Endothelial cell (in vitro differentiated cells): ENCODE measurements around the gene CGB2. TPM values are rescaled to one million over a fixed set of nuclear protein-coding genes. Genes with fewer than 3 reads are reported as not detected.
"Not testable (repeated sequence)": the region's sequence is repeated elsewhere in the genome, so short reads cannot be mapped to it uniquely, and the experiment has no call there.

Source experiments
- DNase-seq: peaks from one replicate; pipeline ENCODE4 v3.0.0; 2021; ENCODE audit warnings: low spot score
- H3K27ac Mint-ChIP-seq: one replicate; pipeline ENCODE4 v1.8.0; 2021; ENCODE audit warnings: mixed read lengths, inconsistent platforms; ENCODE audit not compliant: unreplicated experiment
- H3K27me3 Mint-ChIP-seq: one replicate; pipeline ENCODE4 v1.8.0; 2021; ENCODE audit warnings: mild to moderate bottlenecking, moderate library complexity, mixed read lengths, inconsistent platforms; ENCODE audit not compliant: unreplicated experiment
- H3K36me3 Mint-ChIP-seq: one replicate; pipeline ENCODE4 v1.8.0; 2021; ENCODE audit warnings: mild to moderate bottlenecking, low read depth, mixed read lengths, inconsistent platforms; ENCODE audit not compliant: unreplicated experiment
- H3K4me1 Mint-ChIP-seq: one replicate; pipeline ENCODE4 v1.8.0; 2021; ENCODE audit warnings: mild to moderate bottlenecking, mixed read lengths, inconsistent platforms; ENCODE audit not compliant: unreplicated experiment
- H3K4me3 Mint-ChIP-seq: one replicate; pipeline ENCODE4 v1.8.0; 2021; ENCODE audit warnings: mild to moderate bottlenecking, mixed read lengths, inconsistent platforms; ENCODE audit not compliant: unreplicated experiment
- H3K9me3 Mint-ChIP-seq: one replicate; pipeline ENCODE4 v1.8.0; 2021; ENCODE audit warnings: mixed read lengths, inconsistent platforms; ENCODE audit not compliant: unreplicated experiment
- microRNA-seq: library from miRNA; unstranded; fragments of <30 nt; microRNA quantifications from one replicate; pipeline ENCODE4, GENCODE V29; 2020; ENCODE audit not compliant: unreplicated experiment
- total RNA-seq: library from RNA; stranded (reverse); fragmentation: NEBNext Ultra II Directional; extraction: Animal tissue kit (Norgen Biotek cat#: 25700); gene quantifications from one replicate; pipeline ENCODE4 v1.2.1, GENCODE V29; 2021; ENCODE audit not compliant: unreplicated experiment
- TF ChIP-seq, protein P1 (sequence below): fragments of 200-600 bp; sonication (generic); IDR thresholded peaks from one replicate; pipeline ENCODE4 v1.5.0; 2021; ENCODE audit warnings: antibody characterized with exemption; ENCODE audit not compliant: unreplicated experiment

Gene CGB2
- total RNA-seq, 1 donor from 2014 or later: not detected

DNA sequence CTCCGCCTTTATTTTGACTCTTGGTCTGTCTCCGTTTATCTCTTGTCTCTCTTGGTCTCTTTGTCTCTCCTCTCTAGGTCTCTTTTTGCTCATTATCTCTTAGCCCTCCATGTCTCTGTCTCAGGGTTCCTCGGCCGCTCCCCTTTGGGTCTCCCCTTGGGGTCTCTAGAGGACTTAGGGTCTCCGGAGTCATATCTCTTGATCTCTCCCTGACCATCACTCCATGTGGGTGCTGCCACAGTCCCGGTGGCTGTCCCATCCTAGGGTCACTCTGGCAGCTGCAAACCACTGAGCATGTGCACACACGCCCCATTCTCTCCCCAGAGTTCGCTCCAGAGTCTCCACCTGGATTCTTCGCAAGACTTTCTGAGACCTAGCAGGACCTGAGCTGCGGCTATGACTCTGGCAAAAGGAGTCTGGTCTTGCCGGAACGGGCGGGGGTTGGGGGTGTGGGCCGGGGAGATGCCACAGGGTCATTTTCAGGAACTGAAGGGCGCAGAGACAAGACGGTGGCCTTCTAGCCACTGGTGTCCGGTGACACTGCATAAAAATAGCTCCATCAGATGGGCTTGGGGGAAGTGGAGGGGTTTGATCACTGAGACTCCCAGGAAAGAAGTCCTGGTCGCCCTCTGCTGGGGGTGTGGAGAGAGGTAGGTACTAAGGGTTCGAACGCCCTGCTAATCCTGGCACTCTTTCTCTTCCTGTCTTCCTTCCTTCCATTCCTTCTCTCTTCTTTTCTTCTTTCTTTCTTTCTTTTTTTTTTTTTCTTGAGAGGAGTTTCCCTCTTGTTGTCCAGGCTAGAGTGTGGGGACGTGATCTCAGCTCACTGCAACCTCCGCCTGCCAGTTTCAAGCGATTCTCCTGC, 42.1 kb downstream of the CGB2 start:
- H3K27me3 Mint-ChIP-seq: peaks cover 20% of the 10 kb centered on the region
- DNase-seq: no peak
- peaks cover 3% of the 10 kb centered on the region for H3K4me1 Mint-ChIP-seq
- TF ChIP-seq, protein P1, sequence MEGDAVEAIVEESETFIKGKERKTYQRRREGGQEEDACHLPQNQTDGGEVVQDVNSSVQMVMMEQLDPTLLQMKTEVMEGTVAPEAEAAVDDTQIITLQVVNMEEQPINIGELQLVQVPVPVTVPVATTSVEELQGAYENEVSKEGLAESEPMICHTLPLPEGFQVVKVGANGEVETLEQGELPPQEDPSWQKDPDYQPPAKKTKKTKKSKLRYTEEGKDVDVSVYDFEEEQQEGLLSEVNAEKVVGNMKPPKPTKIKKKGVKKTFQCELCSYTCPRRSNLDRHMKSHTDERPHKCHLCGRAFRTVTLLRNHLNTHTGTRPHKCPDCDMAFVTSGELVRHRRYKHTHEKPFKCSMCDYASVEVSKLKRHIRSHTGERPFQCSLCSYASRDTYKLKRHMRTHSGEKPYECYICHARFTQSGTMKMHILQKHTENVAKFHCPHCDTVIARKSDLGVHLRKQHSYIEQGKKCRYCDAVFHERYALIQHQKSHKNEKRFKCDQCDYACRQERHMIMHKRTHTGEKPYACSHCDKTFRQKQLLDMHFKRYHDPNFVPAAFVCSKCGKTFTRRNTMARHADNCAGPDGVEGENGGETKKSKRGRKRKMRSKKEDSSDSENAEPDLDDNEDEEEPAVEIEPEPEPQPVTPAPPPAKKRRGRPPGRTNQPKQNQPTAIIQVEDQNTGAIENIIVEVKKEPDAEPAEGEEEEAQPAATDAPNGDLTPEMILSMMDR: no peak
- no peaks in the 10 kb centered on the region for H3K9me3 Mint-ChIP-seq
- H3K4me3 Mint-ChIP-seq: peak overlapping the region; percentile 0
- H3K27ac Mint-ChIP-seq: no peak overlapping the region
- peaks cover 22% of the 10 kb centered on the region for H3K36me3 Mint-ChIP-seq

DNA sequence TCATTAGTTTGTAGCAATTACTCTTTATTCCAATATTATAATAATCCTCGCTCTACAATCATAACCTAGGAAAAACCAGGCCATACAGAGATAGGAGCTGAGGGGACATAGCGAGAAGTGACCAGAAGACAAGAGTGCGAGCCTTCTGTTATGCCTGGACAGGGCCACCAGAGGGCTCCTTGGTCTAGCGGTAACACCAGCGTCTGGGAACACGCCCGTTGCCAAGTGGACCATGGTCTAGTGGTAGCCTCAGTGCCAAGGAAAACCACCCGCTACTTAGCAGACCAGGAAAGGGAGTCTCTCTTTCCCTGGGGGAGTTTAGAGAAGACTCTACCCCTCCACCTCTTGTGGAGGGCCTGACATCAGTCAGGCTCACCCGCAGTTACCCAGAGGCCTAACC, 43.2 kb downstream of the CGB2 start:
- not testable (repeated sequence) for H3K9me3 Mint-ChIP-seq, H3K27ac Mint-ChIP-seq, H3K4me3 Mint-ChIP-seq, H3K4me1 Mint-ChIP-seq
- peak; percentile 58 for DNase-seq
- TF ChIP-seq, protein P1: peak; percentile 36
- H3K27me3 Mint-ChIP-seq: peaks cover 16% of the 10 kb centered on the region
- H3K36me3 Mint-ChIP-seq: peaks cover 14% of the 10 kb centered on the region

DNA sequence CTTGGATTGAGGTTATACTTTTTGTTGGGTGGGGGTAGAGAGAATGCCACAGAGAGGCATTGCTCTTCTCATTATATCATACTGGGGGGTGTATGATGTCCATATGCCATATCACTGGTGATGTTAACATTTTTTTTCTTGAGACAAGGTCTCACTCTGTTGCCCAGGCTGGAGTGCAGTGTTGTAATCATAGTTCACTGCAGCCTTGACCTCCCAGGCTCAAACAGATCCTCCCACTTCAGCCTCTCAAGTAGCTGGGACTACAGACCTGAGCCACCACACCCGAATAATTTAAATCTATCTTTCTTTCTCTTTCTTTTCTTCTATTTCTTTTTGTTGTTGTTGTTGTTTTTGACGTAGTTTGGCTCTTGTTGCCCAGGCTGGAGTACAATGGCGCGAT, 48.7 kb downstream of the CGB2 start:
- Mint-ChIP-seq H3K27ac (peak overlapping the region; percentile 76), H3K9me3 (no peaks in the 10 kb centered on the region), H3K4me1 (peaks cover 5% of the 10 kb centered on the region), H3K4me3 (no peak overlapping the region), H3K27me3 (peaks cover 8% of the 10 kb centered on the region), H3K36me3 (peaks cover 3% of the 10 kb centered on the region)
- DNase-seq: no peak
- TF ChIP-seq, protein P1: no peak

DNA sequence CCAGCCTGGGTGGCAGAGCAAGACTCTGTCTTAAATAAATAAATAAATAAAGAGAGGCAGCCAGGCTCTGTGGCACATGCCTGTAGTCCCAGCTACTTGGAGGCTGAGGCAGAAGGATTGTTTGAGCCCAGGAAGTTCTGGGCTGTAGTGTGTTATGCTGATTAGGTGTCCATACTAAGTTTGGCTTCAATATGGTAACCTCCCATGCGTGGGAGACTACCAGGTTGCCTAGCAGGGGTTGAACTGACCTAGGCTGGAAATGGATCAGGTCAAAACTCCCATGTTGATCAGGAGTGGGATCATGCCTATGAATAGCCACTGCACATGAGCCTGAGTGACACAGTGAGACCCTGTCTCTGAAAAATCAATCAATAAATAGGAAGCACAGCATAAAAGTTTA, 49.6 kb downstream of the CGB2 start:
- H3K36me3 Mint-ChIP-seq: peaks cover 8% of the 10 kb centered on the region
- H3K27ac Mint-ChIP-seq: no peak overlapping the region
- H3K4me1 Mint-ChIP-seq: peaks cover 10% of the 10 kb centered on the region
- peaks cover 11% of the 10 kb centered on the region for H3K27me3 Mint-ChIP-seq
- no peaks in the 10 kb centered on the region for H3K9me3 Mint-ChIP-seq
- TF ChIP-seq, protein P1: no peak
- DNase-seq: no peak
- no peak overlapping the region for H3K4me3 Mint-ChIP-seq

Small RNA genes within 50 kb of the gene (microRNA-seq; reads per million reads assigned to microRNA genes)
- 1.2 reads per million, percentile 17 among the genes with 10 or more reads in this experiment for gene MIR6798

Other genes with a start within 250 kb of the CGB2 start
- gene BCAT2, start 220.9 kb upstream of the CGB2 start, total RNA-seq: 35.0 TPM
- gene HSD17B14, start 195.4 kb upstream of the CGB2 start, total RNA-seq: 65.6 TPM
- 14.1 TPM for gene PLEKHA4, start 163.3 kb upstream of the CGB2 start, total RNA-seq
- gene PPP1R15A, start 159.5 kb upstream of the CGB2 start, total RNA-seq: 65.8 TPM
- 4.3 TPM for gene TULP2, start 133.1 kb upstream of the CGB2 start, total RNA-seq
- gene NUCB1, start 131.6 kb upstream of the CGB2 start, total RNA-seq: 244 TPM
- 1.0 TPM for gene DHDH, start 98.2 kb upstream of the CGB2 start, total RNA-seq
- 286 TPM for gene BAX, start 77.0 kb upstream of the CGB2 start, total RNA-seq
- 1,109 TPM for gene FTL, start 66.6 kb upstream of the CGB2 start, total RNA-seq
- 45.7 TPM for gene GYS1, start 38.6 kb upstream of the CGB2 start, total RNA-seq
- gene RUVBL2, start 38.0 kb upstream of the CGB2 start, total RNA-seq: 80.6 TPM
- gene LHB, start 14.8 kb upstream of the CGB2 start, total RNA-seq: 1.4 TPM
- gene CGB3, start 7.6 kb upstream of the CGB2 start, total RNA-seq: not detected
- gene CGB1, start 5.0 kb downstream of the CGB2 start, total RNA-seq: not detected
- gene CGB5, start 12.0 kb downstream of the CGB2 start, total RNA-seq: not detected
- not detected for gene CGB8, start 17.2 kb downstream of the CGB2 start, total RNA-seq
- not detected for gene CGB7, start 25.9 kb downstream of the CGB2 start, total RNA-seq
- gene NTF4, start 32.9 kb downstream of the CGB2 start, total RNA-seq: not detected
- gene KCNA7, start 40.8 kb downstream of the CGB2 start, total RNA-seq: not detected
- 203 TPM for gene SNRNP70, start 53.6 kb downstream of the CGB2 start, total RNA-seq
- 5.8 TPM for gene LIN7B, start 82.5 kb downstream of the CGB2 start, total RNA-seq
- 0.51 TPM for gene C19orf73, start 87.3 kb downstream of the CGB2 start, total RNA-seq
- gene PPFIA3, start 87.7 kb downstream of the CGB2 start, total RNA-seq: 19.7 TPM
- gene HRC, start 123.5 kb downstream of the CGB2 start, total RNA-seq: 0.72 TPM
- gene TRPM4, start 125.9 kb downstream of the CGB2 start, total RNA-seq: 75.3 TPM